Heart left ventricle (tissue), 16 donors: ENCODE data around the gene MBD3L1. TPM values are rescaled to one million over a fixed set of nuclear protein-coding genes. Genes with fewer than 3 reads are reported as not detected.
A peak's percentile ranks its signal among the peaks of the same experiment; 100 is the strongest.

Source experiments
- ATAC-seq, 4 donors: fragments of 200-7000 bp; cut with Tn5 transposase; one replicate each; pipeline ENCODE4 v1.9.1; 2020 to 2022; ENCODE audit warnings: moderate library complexity in 4 of 4, mild to moderate bottlenecking in 3 of 4, moderate number of reproducible peaks in 1 of 4
- DNase-seq, 5 donors: peaks; one replicate each; pipeline ENCODE4 v3.0.0-alpha.2; 2020
- H3K27ac ChIP-seq, 12 donors: fragments of 200-600 bp; sonication (generic) in 4 of 12; one replicate each; pipeline versions ENCODE4 v1.5.0 to v1.8.0; 2016 to 2022; ENCODE audit warnings: mild to moderate bottlenecking in 2 of 12
- H3K27me3 ChIP-seq, 9 donors: fragments of 200-600 bp; sonication (generic) in 2 of 9; one replicate each; pipeline versions ENCODE4 v1.5.1 to v1.8.0; 2016 to 2022; ENCODE audit warnings: mild to moderate bottlenecking in 3 of 9
- H3K36me3 ChIP-seq, 9 donors: fragments of 200-600 bp; sonication (generic) in 2 of 9; one replicate each; pipeline versions ENCODE4 v1.5.0 to v1.8.0; 2018 to 2022; ENCODE audit warnings: mild to moderate bottlenecking in 2 of 9
- H3K4me1 ChIP-seq, 12 donors: fragments of 200-600 bp; sonication (generic) in 4 of 12; one replicate each; pipeline versions ENCODE4 v1.5.0 to v1.8.0; 2016 to 2022; ENCODE audit warnings: mild to moderate bottlenecking in 3 of 12
- H3K4me3 ChIP-seq, 12 donors: fragments of 200-600 bp; sonication (generic) in 4 of 12; one replicate each; pipeline versions ENCODE4 v1.5.0 to v1.8.0; 2017 to 2022; ENCODE audit warnings: mild to moderate bottlenecking in 9 of 12, moderate library complexity in 4 of 12
- H3K9me3 ChIP-seq, 12 donors: fragments of 200-600 bp; sonication (generic) in 4 of 12; one replicate each; pipeline versions ENCODE4 v1.5.0 to v1.8.0; 2016 to 2022; ENCODE audit warnings: mild to moderate bottlenecking in 1 of 12
- POLR2A ChIP-seq, 2 donors: fragments of 450-650 bp; IDR thresholded peaks; one replicate each; pipeline ENCODE4 v1.6.1; 2017; ENCODE audit warnings: antibody characterized with exemption in 2 of 2, mild to moderate bottlenecking in 2 of 2, moderate library complexity in 2 of 2
- WGBS, 4 donors: extraction: QIAGEN DNeasy Blood & Tissue Kit in 2 of 4; methylation state at CpG; one replicate each; pipeline versions ENCODE4 v1.1.5 to v1.1.7; 2013 to 2018; 5-methylcytosine and 5-hydroxymethylcytosine counted together
- intact Hi-C, 10 donors: fragments of 100-400 bp; cut with DNase I; formaldehyde crosslinking; loops; one replicate each; pipeline versions ENCODE4 v1.11.1 to v1.14.2; 2022
- long read RNA-seq, 3 donors: library from polyadenylated mRNA; unstranded; transcript quantifications; one replicate each; pipeline ENCODE4 v2.0.0, GENCODE V29; 2020 to 2021
- polyA plus RNA-seq, 2 donors: library from polyadenylated mRNA; stranded (reverse); fragments of 200-250 nt; gene quantifications; one replicate each; pipeline ENCODE4 v1.2.3, GENCODE V29; 2013
- total RNA-seq, 9 donors: library from RNA; depleted of rRNA in 2 of 9; stranded (reverse); fragments of >200 nt in 2 of 9; fragmentation: NEBNext Ultra II Directional in 3 of 9; extraction: Animal tissue kit (Norgen Biotek cat#: 25700) in 3 of 9; gene quantifications; one replicate each; pipeline versions ENCODE4 v1.1.0 to v1.2.4, GENCODE V29; 2016 to 2023
- TF ChIP-seq, protein P1 (sequence below), 12 donors: fragments of 200-600 bp; sonication (generic) in 4 of 12; IDR thresholded peaks; one replicate each; pipeline versions ENCODE4 v1.5.0 to v1.8.0; 2018 to 2022; ENCODE audit warnings: antibody characterized with exemption in 12 of 12, mild to moderate bottlenecking in 5 of 12
- donor health status: ischemic (EF 13 %, LVEDD 7.1; RV severe dilation, severe dysfunction).
- donor health status: healthy with polysubstance abuse.
- donor health status: DM: no; HTN: yes; CAD: no.
- donor health status: DM: no; HTN: no; CAD: no.
- donor health status: ischemic (EF 25% LVEDD 6.9; RV normal size, moderate dysfunction).
- donor health status: ischemic (EF 25% LVEDD 5.7; RV mildly dilated, moderate dysfunction).
- donor health status: healthy.
- donor health status: DM: yes; HTN: yes; CAD: no.
- donor health status: ischemic (EF 35%, LVEDD 5.7; RV mildly dilated, moderate dysfunction).
- donor health status: nonischemic (EF 11% LVEDD 7.7; RV severe dilation, severe dysfunction).
- donor health status: DM: yes; HTN: yes; CAD: no.
- donor health status: PGD.
- donor health status: ischemic (EF 29% LVEDD 5.4; RV normal size, mild dysfunction).
- donor health status: nonischemic (EF 23%, LVEDD 6.1; RV moderate dilation, normal function).

The MBD3L1 gene
- total RNA-seq (not detected), polyA plus RNA-seq (not detected)
- long read RNA-seq, donor 1: 0 reads
- long read RNA-seq, donor 2: 0 reads
- long read RNA-seq, donor 3: 0 reads

- WGBS, 4 donors: 0 to 7% (median 1%) methylated on average over 11 to 78 of the region's 78 CpGs
- peak in 1 of 2 donors; percentile 82 for TF ChIP-seq POLR2A (IDR thresholded peaks at IDR 0.05)
- TF ChIP-seq, protein P1, sequence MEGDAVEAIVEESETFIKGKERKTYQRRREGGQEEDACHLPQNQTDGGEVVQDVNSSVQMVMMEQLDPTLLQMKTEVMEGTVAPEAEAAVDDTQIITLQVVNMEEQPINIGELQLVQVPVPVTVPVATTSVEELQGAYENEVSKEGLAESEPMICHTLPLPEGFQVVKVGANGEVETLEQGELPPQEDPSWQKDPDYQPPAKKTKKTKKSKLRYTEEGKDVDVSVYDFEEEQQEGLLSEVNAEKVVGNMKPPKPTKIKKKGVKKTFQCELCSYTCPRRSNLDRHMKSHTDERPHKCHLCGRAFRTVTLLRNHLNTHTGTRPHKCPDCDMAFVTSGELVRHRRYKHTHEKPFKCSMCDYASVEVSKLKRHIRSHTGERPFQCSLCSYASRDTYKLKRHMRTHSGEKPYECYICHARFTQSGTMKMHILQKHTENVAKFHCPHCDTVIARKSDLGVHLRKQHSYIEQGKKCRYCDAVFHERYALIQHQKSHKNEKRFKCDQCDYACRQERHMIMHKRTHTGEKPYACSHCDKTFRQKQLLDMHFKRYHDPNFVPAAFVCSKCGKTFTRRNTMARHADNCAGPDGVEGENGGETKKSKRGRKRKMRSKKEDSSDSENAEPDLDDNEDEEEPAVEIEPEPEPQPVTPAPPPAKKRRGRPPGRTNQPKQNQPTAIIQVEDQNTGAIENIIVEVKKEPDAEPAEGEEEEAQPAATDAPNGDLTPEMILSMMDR (IDR thresholded peaks at IDR 0.05): peak in 10 of 12 donors; percentile 11 to 70 (median 42)
- DNase-seq: peak; percentile 99 to 100 (median 99)
- peak within 1 kb of the TSS; percentile 31 to 98 (median 94) for H3K27ac ChIP-seq
- peak within 1 kb of the TSS; percentile 74 to 98 (median 90) for H3K4me3 ChIP-seq
- peaks cover 0 to 31% (median 15%) of the 10 kb centered on the region in 9 donors for H3K36me3 ChIP-seq
- peaks cover 0 to 12% (median 9%) of the 10 kb centered on the region in 12 donors for H3K4me1 ChIP-seq
- H3K9me3 ChIP-seq: peaks cover 0 to 6% (median 0%) of the 10 kb centered on the region in 12 donors
- no peaks in the 10 kb centered on the region for H3K27me3 ChIP-seq
- intact Hi-C loops: loop anchor here in 1 of 10 donors (10.0 kb wide), 1 partner anchor 1768 kb away; the partner anchor contains the start of gene ZNF557
- peak; percentile 97 to 98 (median 98) for ATAC-seq
Measured at GRCh38 chr19:8832132-8833021, at the start of gene MBD3L1, which contains the start of gene ZNF558. MBD3L1 (plus strand) TSS chr19:8832377; CDS start chr19:8842679, 10,302 bp downstream. ZNF558 (minus strand) TSS chr19:8832304; CDS start chr19:8822659, 9,645 bp downstream.

- Histone ChIP-seq H3K9me3 (peaks cover 0 to 31% (median 18%) of the 10 kb centered on the region in 12 donors), H3K4me1 (no peaks in the 10 kb centered on the region), H3K27me3 (no peaks in the 10 kb centered on the region), H3K4me3 (no peak overlapping the region), H3K36me3 (no peaks in the 10 kb centered on the region), H3K27ac (no peak overlapping the region)
- DNase-seq: no peak
- 57 to 68% (median 61%) methylated on average over 1 of the region's 1 CpG for WGBS, 4 donors
- no peak for TF ChIP-seq POLR2A (IDR thresholded peaks at IDR 0.05)
- TF ChIP-seq, protein P1 (IDR thresholded peaks at IDR 0.05): no peak
- intact Hi-C loops: no loop called here
- ATAC-seq: no peak
Measured at GRCh38 chr19:8794823-8795222, 37.4 kb upstream of the MBD3L1 start.

DNA sequence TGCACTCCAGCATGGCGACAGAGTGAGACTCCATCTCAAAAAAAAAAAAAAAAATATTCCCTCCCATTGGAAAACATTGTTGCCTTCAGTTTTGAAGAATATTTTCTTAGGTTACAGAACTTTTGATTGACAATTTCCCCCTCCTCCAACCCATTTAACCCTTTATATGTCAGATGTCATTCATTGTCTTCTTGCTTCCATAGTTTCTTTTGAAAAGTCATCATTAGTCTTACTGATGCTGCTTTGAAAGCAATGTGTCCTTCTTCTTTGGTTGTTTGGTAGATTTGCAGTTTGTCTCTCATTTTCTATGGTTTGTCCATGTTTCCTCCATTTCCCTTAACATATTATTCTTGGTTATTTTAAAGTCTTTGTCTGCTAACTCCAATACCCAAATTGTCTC, 25.5 kb upstream of the MBD3L1 start:
- H3K27me3 ChIP-seq: no peaks in the 10 kb centered on the region
- peaks cover 5 to 79% (median 42%) of the 10 kb centered on the region in 9 donors for H3K36me3 ChIP-seq
- WGBS, 4 donors: 88 to 100% (median 100%) methylated on average over 1 of the region's 1 CpG

More for the DNA sequence above, 25.5 kb upstream of the MBD3L1 start:
- no peak for TF ChIP-seq POLR2A (IDR thresholded peaks at IDR 0.05)
- TF ChIP-seq, protein P1 (IDR thresholded peaks at IDR 0.05): no peak
- ATAC-seq (no peak), DNase-seq (no peak)
- Histone ChIP-seq H3K27ac (no peak overlapping the region), H3K4me3 (no peak overlapping the region), H3K9me3 (peaks cover 11 to 100% (median 83%) of the 10 kb centered on the region in 12 donors), H3K4me1 (no peaks in the 10 kb centered on the region)
- intact Hi-C loops: no loop called here
